ENCODE data around the gene RELA.
A peak's percentile ranks its signal among the peaks of the same experiment; 100 is the strongest.
"Not testable (repeated sequence)": the region's sequence is repeated elsewhere in the genome, so short reads cannot be mapped to it uniquely, and the experiment has no call there.

Gene RELA

GRCh38 chr11:65662247-65662798 is 393 bp downstream of the RELA start:
- no peak overlapping the region for H2BK15ac ChIP-seq (replicated peaks; ENCODE audit: low read depth)
- H2BK5ac ChIP-seq (ENCODE audit: low read length) = no peak overlapping the region
- peak overlapping the region; percentile 92 for H2AK5ac ChIP-seq (ENCODE audit: low read length)
- DNase-seq = no peak
- H3K4me3 ChIP-seq (ENCODE audit: low read length) = peak overlapping the region; percentile 97
- no peak overlapping the region for H3K23ac ChIP-seq (ENCODE audit: low read length)
- H3K4me1 ChIP-seq (ENCODE audit: control insufficient read depth, low read depth, low read length) = peaks cover 2% of the 10 kb centered on the region
- H4K8ac ChIP-seq (ENCODE audit: low read depth, low read length) = no peak overlapping the region
- peak overlapping the region; percentile 96 for H3K56ac ChIP-seq (ENCODE audit: low read length)
- no peaks in the 10 kb centered on the region for H3K27me3 ChIP-seq (ENCODE audit: insufficient read depth, low read length, poor library complexity)
- H3K4me2 ChIP-seq (ENCODE audit: low read length) = peak overlapping the region; percentile 100
- H2BK120ac ChIP-seq (ENCODE audit: low read depth, low read length) = no peak overlapping the region
- H3K9ac ChIP-seq (ENCODE audit: low read length) = peak overlapping the region; percentile 85
- WGBS (ENCODE audit: extremely low coverage, insufficient coverage, low lambda C conversion rate) = no CpG with 5 or more reads among the region's 29 CpGs
- no peak overlapping the region for H4K5ac ChIP-seq (ENCODE audit: low read length)
- no peak overlapping the region for H3K27ac ChIP-seq (ENCODE audit: low read depth, low read length)
- H3K79me2 ChIP-seq (ENCODE audit: control insufficient read depth, insufficient read depth, low read length) = peaks cover 12% of the 10 kb centered on the region
- peak overlapping the region; percentile 70 for H3K18ac ChIP-seq (ENCODE audit: low read length)
- H3K4ac ChIP-seq (ENCODE audit: low read depth, low read length) = peak overlapping the region; percentile 75
- H3K36me3 ChIP-seq (ENCODE audit: control insufficient read depth, insufficient read depth, low read length) = peaks cover 10% of the 10 kb centered on the region
- peaks cover 15% of the 10 kb centered on the region for H3K79me1 ChIP-seq (ENCODE audit: low read length)

GRCh38 chr11:65661599-65662246 is 993 bp downstream of the RELA start:
- Histone ChIP-seq H2BK15ac (replicated peaks; ENCODE audit: low read depth) (no peak overlapping the region), H3K4me3 (ENCODE audit: low read length) (peak overlapping the region; percentile 97), H2BK120ac (ENCODE audit: low read depth, low read length) (no peak overlapping the region), H3K56ac (ENCODE audit: low read length) (peak overlapping the region; percentile 96), H3K4ac (ENCODE audit: low read depth, low read length) (no peak overlapping the region), H2BK5ac (ENCODE audit: low read length) (no peak overlapping the region), H3K4me1 (ENCODE audit: control insufficient read depth, low read depth, low read length) (peaks cover 2% of the 10 kb centered on the region), H3K23ac (ENCODE audit: low read length) (no peak overlapping the region), H3K79me1 (ENCODE audit: low read length) (peaks cover 15% of the 10 kb centered on the region), H2AK5ac (ENCODE audit: low read length) (peak overlapping the region; percentile 92), H3K9ac (ENCODE audit: low read length) (peak overlapping the region; percentile 85), H4K8ac (ENCODE audit: low read depth, low read length) (no peak overlapping the region), H3K18ac (ENCODE audit: low read length) (no peak overlapping the region), H3K79me2 (ENCODE audit: control insufficient read depth, insufficient read depth, low read length) (peaks cover 12% of the 10 kb centered on the region), H3K27ac (ENCODE audit: low read depth, low read length) (no peak overlapping the region), H4K5ac (ENCODE audit: low read length) (no peak overlapping the region), H3K36me3 (ENCODE audit: control insufficient read depth, insufficient read depth, low read length) (peaks cover 12% of the 10 kb centered on the region), H3K27me3 (ENCODE audit: insufficient read depth, low read length, poor library complexity) (no peaks in the 10 kb centered on the region), H3K4me2 (ENCODE audit: low read length) (peak overlapping the region; percentile 100)
- WGBS (ENCODE audit: extremely low coverage, insufficient coverage, low lambda C conversion rate) = no CpG with 5 or more reads among the region's 25 CpGs
- no peak for DNase-seq

GRCh38 chr11:65660908-65661307 is 1.8 kb downstream of the RELA start:
- H3K27ac ChIP-seq (ENCODE audit: low read depth, low read length); H3K56ac ChIP-seq (ENCODE audit: low read length); H3K4me1 ChIP-seq (ENCODE audit: control insufficient read depth, low read depth, low read length); H2BK120ac ChIP-seq (ENCODE audit: low read depth, low read length); H3K4me2 ChIP-seq (ENCODE audit: low read length); H2BK15ac ChIP-seq (replicated peaks; ENCODE audit: low read depth); H4K8ac ChIP-seq (ENCODE audit: low read depth, low read length); DNase-seq; H3K4me3 ChIP-seq (ENCODE audit: low read length); H3K23ac ChIP-seq (ENCODE audit: low read length); H2AK5ac ChIP-seq (ENCODE audit: low read length); H4K5ac ChIP-seq (ENCODE audit: low read length); H3K9ac ChIP-seq (ENCODE audit: low read length); H2BK5ac ChIP-seq (ENCODE audit: low read length); H3K18ac ChIP-seq (ENCODE audit: low read length); H3K27me3 ChIP-seq (ENCODE audit: insufficient read depth, low read length, poor library complexity); H3K4ac ChIP-seq (ENCODE audit: low read depth, low read length): not testable (repeated sequence)
- peaks cover 12% of the 10 kb centered on the region for H3K79me2 ChIP-seq (ENCODE audit: control insufficient read depth, insufficient read depth, low read length)
- peaks cover 15% of the 10 kb centered on the region for H3K79me1 ChIP-seq (ENCODE audit: low read length)
- peaks cover 12% of the 10 kb centered on the region for H3K36me3 ChIP-seq (ENCODE audit: control insufficient read depth, insufficient read depth, low read length)
- WGBS (ENCODE audit: extremely low coverage, insufficient coverage, low lambda C conversion rate) = no CpG with 5 or more reads among the region's 9 CpGs

- Histone ChIP-seq H3K36me3 (ENCODE audit: control insufficient read depth, insufficient read depth, low read length) (peaks cover 12% of the 10 kb centered on the region), H3K4me3 (ENCODE audit: low read length) (no peak overlapping the region), H3K27me3 (ENCODE audit: insufficient read depth, low read length, poor library complexity) (no peaks in the 10 kb centered on the region), H3K4ac (ENCODE audit: low read depth, low read length) (no peak overlapping the region), H3K79me2 (ENCODE audit: control insufficient read depth, insufficient read depth, low read length) (peaks cover 12% of the 10 kb centered on the region), H2BK120ac (ENCODE audit: low read depth, low read length) (no peak overlapping the region), H3K4me2 (ENCODE audit: low read length) (no peak overlapping the region), H2BK5ac (ENCODE audit: low read length) (no peak overlapping the region), H4K8ac (ENCODE audit: low read depth, low read length) (no peak overlapping the region), H3K79me1 (ENCODE audit: low read length) (peaks cover 15% of the 10 kb centered on the region), H3K27ac (ENCODE audit: low read depth, low read length) (no peak overlapping the region), H3K56ac (ENCODE audit: low read length) (no peak overlapping the region), H2BK15ac (replicated peaks; ENCODE audit: low read depth) (no peak overlapping the region), H3K9ac (ENCODE audit: low read length) (no peak overlapping the region), H3K23ac (ENCODE audit: low read length) (no peak overlapping the region), H3K4me1 (ENCODE audit: control insufficient read depth, low read depth, low read length) (peaks cover 2% of the 10 kb centered on the region), H3K18ac (ENCODE audit: low read length) (no peak overlapping the region), H2AK5ac (ENCODE audit: low read length) (no peak overlapping the region), H4K5ac (ENCODE audit: low read length) (no peak overlapping the region)
- no CpG with 5 or more reads among the region's 9 CpGs for WGBS (ENCODE audit: extremely low coverage, insufficient coverage, low lambda C conversion rate)
- DNase-seq = no peak
These were observed 2.7 kb downstream of the RELA start for GRCh38 chr11:65660038-65660437.

GRCh38 chr11:65658174-65659021 is 4.3 kb downstream of the RELA start:
- no peak overlapping the region for H4K5ac ChIP-seq (ENCODE audit: low read length)
- H3K79me1 ChIP-seq (ENCODE audit: low read length) = peaks cover 15% of the 10 kb centered on the region
- H2AK5ac ChIP-seq (ENCODE audit: low read length) = no peak overlapping the region
- H2BK5ac ChIP-seq (ENCODE audit: low read length) = no peak overlapping the region
- H3K27me3 ChIP-seq (ENCODE audit: insufficient read depth, low read length, poor library complexity) = no peaks in the 10 kb centered on the region
- no peak for DNase-seq
- H3K79me2 ChIP-seq (ENCODE audit: control insufficient read depth, insufficient read depth, low read length) = peaks cover 12% of the 10 kb centered on the region
- H3K18ac ChIP-seq (ENCODE audit: low read length) = no peak overlapping the region
- no peak overlapping the region for H2BK15ac ChIP-seq (replicated peaks; ENCODE audit: low read depth)
- H3K4me3 ChIP-seq (ENCODE audit: low read length) = no peak overlapping the region
- no peak overlapping the region for H3K9ac ChIP-seq (ENCODE audit: low read length)
- no peak overlapping the region for H3K4me2 ChIP-seq (ENCODE audit: low read length)
- no peak overlapping the region for H2BK120ac ChIP-seq (ENCODE audit: low read depth, low read length)
- no peak overlapping the region for H3K27ac ChIP-seq (ENCODE audit: low read depth, low read length)
- peaks cover 12% of the 10 kb centered on the region for H3K36me3 ChIP-seq (ENCODE audit: control insufficient read depth, insufficient read depth, low read length)
- peaks cover 2% of the 10 kb centered on the region for H3K4me1 ChIP-seq (ENCODE audit: control insufficient read depth, low read depth, low read length)
- no peak overlapping the region for H3K23ac ChIP-seq (ENCODE audit: low read length)
- H3K4ac ChIP-seq (ENCODE audit: low read depth, low read length) = no peak overlapping the region
- H3K56ac ChIP-seq (ENCODE audit: low read length) = no peak overlapping the region
- WGBS (ENCODE audit: extremely low coverage, insufficient coverage, low lambda C conversion rate) = no CpG with 5 or more reads among the region's 21 CpGs
- H4K8ac ChIP-seq (ENCODE audit: low read depth, low read length) = no peak overlapping the region
